AG10803 (cell line): ENCODE data around the gene LAGE3.

Experiments
- DNase-seq: peaks from one replicate; pipeline ENCODE4 v3.0.0; 2010; ENCODE audit warnings: low read depth
- H3K4me3 ChIP-seq: 2 replicates; pipeline ENCODE4 v1.5.1; 2011; ENCODE audit warnings: mild to moderate bottlenecking, low read length, control low read depth
- TF ChIP-seq, protein P1 (sequence below): conservative IDR thresholded peaks from 2 replicates; pipeline ENCODE4 v1.5.1; 2011; ENCODE audit warnings: mild to moderate bottlenecking, low read length, control low read depth, inconsistent platforms

Gene LAGE3

DNA sequence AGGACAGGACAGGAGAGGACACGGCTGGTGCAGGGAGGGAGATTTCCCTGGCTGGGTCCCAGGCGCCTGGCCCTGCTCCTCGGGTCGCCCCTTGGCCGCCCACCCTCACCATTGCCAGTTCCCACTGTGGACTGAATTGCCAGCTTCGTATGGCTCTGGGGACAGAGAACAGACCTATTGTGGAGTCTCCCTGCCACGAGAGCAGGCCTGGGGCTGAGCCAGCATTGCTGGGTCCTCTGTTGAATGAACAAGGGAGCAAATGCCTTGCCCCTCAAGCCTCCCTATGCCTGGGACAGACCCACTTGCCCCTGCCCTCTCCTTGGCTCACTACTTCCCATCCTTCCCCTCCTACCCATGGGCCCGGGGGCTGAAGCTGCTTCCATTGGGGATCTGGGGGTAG lies 16.7 kb downstream of the LAGE3 start:
- no peak overlapping the region for H3K4me3 ChIP-seq
- no peak for DNase-seq
- TF ChIP-seq, protein P1, sequence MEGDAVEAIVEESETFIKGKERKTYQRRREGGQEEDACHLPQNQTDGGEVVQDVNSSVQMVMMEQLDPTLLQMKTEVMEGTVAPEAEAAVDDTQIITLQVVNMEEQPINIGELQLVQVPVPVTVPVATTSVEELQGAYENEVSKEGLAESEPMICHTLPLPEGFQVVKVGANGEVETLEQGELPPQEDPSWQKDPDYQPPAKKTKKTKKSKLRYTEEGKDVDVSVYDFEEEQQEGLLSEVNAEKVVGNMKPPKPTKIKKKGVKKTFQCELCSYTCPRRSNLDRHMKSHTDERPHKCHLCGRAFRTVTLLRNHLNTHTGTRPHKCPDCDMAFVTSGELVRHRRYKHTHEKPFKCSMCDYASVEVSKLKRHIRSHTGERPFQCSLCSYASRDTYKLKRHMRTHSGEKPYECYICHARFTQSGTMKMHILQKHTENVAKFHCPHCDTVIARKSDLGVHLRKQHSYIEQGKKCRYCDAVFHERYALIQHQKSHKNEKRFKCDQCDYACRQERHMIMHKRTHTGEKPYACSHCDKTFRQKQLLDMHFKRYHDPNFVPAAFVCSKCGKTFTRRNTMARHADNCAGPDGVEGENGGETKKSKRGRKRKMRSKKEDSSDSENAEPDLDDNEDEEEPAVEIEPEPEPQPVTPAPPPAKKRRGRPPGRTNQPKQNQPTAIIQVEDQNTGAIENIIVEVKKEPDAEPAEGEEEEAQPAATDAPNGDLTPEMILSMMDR = no peak

- H3K4me3 ChIP-seq = peak overlapping the region; percentile 66
- TF ChIP-seq, protein P1 = peak; percentile 41
- no peak for DNase-seq
Measured at GRCh38 chrX:154460326-154460725, 18.8 kb downstream of the LAGE3 start.

DNA sequence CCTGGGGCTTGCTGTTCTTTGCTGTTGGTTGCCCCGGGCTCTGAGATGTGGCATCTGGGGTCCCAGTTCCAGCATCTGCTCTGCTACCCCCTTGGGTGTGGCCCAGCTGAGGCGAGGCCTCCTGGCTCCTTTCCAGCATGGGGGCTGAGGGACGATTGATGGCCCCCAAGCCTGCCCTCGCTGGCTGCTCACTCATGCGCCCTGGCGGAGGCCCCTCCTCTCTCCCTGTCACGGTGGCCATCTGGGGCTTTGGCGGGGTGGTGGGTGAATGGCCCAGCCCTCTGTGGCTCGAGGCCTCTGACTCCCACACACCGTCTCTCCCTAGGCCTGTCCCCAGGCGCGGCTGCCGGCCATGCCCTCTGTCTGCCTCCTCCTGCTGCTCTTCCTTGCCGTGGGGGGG lies 19.2 kb downstream of the LAGE3 start:
- H3K4me3 ChIP-seq = peak overlapping the region; percentile 66
- TF ChIP-seq, protein P1 = no peak
- DNase-seq = no peak

DNA sequence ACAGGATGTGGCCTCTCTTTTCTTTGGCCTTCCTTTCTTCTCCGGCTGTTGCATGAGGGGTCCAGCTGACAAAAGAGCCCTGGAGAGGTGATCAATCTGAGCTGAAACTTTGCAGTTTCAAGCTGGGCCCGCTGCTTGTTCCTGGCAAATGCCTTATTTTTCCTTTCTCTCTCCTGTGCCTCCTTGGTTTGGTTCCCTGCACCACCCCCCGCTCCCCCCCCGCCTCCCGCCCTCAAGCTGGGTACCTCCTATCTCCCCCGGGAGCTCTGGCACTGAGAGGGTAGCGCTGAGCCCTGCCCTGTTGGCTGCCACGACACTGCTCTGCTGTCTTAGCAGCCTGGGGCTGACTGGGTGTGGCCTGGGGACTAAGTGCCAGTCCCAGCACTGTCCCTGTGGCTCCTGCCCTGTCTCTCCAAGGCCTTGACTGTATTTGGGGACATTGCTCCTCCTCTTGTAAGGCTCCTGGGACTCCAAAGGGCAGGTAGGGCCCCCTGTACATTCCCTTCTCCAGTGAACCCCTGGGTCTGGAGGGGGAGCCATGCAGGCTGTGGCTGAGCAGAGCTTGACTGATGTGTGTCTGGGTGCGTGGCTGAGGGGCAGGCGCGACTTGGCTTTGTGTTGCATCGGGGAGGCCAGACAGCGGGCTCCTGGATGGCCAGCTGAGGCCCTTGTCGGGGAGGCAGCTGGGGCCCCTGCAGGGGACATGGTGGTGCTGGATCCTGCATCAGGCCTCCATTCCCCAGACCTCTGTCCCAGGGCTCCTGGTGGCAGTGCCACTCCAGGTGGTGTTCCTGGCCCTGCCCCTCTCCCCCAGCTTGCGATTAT lies 19.9 kb downstream of the LAGE3 start:
- no peak for DNase-seq
- peak overlapping the region; percentile 66 for H3K4me3 ChIP-seq
- TF ChIP-seq, protein P1 = no peak

- TF ChIP-seq, protein P1 = no peak
- DNase-seq = peak; percentile 31
- H3K4me3 ChIP-seq = peak within 1 kb of the TSS; percentile 66
Measured at GRCh38 chrX:154458116-154458953, 20.7 kb downstream of the LAGE3 start, which contains the start of gene PLXNA3. PLXNA3 (plus strand) TSS chrX:154458281; CDS start chrX:154460184, 1,903 bp downstream.

- TF ChIP-seq, protein P1 = no peak
- H3K4me3 ChIP-seq = peak overlapping the region; percentile 55
- no peak for DNase-seq
Measured at GRCh38 chrX:154457491-154458115, 21.5 kb downstream of the LAGE3 start.
